ENCODE results near the gene CCDC3.
"Not testable (repeated sequence)": the region's sequence is repeated elsewhere in the genome, so short reads cannot be mapped to it uniquely, and the experiment has no call there.

The CCDC3 gene

GRCh38 chr10:12887780-12888179 lies 113.7 kb downstream of the CCDC3 start:
- no peak for DNase-seq (ENCODE audit: low spot score)

DNA sequence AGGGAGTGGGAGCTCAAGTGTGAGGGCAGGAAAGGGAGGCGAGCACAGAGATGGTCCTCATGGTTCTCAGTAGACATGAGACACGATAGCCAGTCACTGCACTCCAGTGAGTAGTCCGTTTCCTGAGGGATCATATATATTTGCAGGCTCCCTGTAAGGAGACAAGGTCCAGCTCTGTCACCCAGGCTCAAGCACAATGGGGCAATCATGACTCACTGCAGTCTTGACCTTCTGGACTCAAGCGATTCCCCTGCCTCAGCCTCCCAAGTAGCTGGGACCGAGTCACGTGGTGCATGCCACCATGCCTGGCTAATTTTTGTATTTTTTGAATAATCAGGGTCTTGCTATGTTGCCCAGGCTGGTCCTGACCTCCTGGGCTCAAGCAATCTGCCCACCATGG lies 116.7 kb downstream of the CCDC3 start:
- no peak for DNase-seq (ENCODE audit: low spot score)

DNA sequence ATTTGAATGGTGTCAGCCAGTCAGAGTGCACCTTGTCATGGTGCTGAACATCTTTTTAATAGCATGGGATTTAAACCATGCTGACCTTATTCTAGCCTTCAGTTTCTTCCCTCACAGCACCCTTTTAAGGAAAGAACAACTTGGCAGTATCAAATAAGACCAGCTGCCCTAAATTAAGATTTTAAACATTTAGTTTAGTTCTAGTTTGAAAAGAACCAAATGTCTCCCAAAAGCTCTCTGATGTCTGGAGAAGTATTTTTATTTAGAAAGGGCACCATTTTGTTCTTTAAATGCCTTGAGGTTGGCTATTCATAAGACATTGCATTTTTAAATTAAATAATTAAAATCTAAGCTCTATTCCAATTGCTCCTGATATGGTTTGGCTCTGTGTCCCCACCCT lies 121.1 kb downstream of the CCDC3 start:
- no peak for DNase-seq (ENCODE audit: low spot score)

DNA sequence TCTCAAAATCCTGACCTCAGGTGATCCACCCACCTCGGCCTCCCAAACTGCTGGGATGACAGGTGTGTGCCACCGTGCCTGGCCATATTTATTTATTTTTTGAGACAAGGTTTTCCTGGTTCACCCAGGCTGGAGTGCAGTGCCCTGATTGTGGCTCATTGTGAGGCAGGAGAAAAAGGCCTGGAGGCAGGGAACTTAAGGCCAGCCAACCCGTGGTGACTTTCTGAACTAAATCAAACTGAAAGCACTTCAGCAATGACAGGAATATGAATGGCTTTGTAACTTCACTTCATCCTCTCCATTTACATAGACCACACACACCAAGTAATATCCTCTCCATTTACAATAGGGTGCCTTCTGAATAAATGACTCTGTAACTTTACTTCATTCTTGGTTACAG lies 124.4 kb downstream of the CCDC3 start:
- no peak for DNase-seq (ENCODE audit: low spot score)

- DNase-seq (ENCODE audit: low spot score) = no peak
Observed at GRCh38 chr10:12876266-12876665, 125.2 kb downstream of the CCDC3 start.

DNA sequence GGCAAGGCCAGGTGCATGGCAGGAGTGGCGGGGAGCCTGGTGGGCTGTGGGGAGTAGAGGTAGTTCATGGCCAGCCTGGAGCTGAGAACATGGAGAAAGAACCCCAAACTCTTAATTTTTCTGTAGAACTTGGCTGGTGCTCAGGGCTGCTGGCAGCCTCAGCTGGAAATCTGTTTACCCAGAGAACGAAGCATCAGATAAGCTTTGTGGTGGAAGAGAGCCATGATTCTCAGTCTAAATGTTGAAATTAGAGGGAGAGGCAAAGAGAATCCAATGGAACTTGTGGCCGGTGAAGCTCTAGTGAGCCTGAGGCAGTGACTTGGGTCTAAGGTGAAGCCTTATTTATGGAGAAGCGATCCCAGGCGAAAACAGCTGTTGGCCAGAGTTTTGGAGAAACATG lies 126.4 kb downstream of the CCDC3 start:
- DNase-seq (ENCODE audit: low spot score) = no peak

DNA sequence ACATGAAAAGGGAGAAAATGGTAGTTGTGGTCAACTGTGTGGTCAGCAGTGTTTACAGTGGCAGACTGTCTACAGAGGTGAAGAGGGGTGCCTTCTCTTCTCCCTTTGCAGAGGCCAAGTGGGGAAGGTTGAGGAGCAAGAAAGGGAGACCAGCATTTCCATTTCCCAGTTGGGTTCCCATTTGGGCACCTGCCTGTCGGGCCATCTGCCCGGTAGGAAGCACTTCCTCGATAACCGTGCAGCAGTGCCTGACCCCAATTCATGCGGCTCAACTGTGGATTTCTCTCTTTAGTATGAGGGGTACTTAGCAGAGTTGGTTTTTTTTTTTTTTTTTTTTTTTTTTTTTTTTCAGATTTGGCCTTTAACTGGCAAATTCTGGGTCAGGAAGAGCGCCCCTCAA lies 127.0 kb downstream of the CCDC3 start:
- DNase-seq (ENCODE audit: low spot score) = no peak

DNA sequence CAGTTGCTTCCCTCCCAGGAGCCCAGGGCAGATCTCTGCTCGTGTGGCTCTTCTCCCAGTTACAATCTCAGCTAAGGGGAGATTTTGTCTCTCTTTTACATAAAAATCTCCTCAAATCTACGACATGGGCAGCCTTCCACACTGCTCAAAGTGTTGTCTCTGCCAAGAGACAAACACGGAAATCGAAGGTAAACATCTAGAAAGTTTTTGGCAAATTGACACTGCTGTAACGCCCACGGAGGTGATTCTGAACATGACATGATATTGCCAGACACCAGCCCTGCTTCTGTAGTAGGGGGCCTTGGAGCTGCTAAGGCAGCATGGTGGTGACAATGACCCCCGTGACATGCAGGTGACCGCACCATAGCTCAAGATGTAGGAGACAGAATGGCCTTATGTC lies 128.3 kb downstream of the CCDC3 start:
- DNase-seq (ENCODE audit: low spot score) = no peak

GRCh38 chr10:12872577-12872976 lies 128.9 kb downstream of the CCDC3 start:
- no peak for DNase-seq (ENCODE audit: low spot score)

DNA sequence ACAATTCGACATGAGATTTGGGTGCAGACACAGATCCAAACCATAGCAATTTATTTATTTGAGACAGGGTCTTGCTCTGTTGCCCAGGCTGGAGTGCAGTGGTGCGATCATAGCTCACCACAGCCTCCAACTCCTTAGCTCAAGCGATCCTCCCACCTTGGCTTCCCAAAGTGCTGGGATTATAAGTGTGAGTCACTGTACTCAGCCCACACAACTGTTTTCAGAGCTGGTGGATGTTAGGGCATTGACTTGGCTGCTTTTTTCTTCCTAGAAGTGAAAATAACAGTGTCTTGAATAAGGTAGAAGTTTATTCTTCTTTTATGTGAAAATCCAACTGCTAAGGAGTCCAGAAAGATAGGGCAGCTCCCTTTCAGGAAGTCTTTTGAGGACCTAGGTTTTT lies 132.1 kb downstream of the CCDC3 start:
- DNase-seq (ENCODE audit: low spot score) = no peak

- no peak for DNase-seq (ENCODE audit: low spot score)
Observed at GRCh38 chr10:12868229-12868628, 133.3 kb downstream of the CCDC3 start.

DNA sequence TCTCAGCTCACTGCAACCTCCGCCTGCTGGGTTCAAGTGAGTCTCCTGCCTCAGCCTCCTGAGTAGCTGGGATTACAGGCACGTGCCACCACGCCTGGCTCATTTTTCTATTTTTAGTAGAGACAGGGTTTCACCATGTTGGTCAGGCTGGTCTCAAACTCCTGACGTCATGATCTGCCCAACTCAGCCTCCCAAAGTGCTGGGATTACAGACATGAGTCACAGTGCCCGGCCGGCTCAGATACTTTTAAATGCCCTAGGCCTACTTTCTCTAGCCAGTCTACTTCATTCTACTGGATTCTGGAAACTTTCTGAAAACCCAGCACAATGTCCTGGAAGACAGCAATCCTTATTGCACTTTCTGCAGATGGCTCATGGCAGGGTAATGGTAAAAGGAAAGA lies 136.0 kb downstream of the CCDC3 start:
- not testable (repeated sequence) for DNase-seq (ENCODE audit: low spot score)

DNA sequence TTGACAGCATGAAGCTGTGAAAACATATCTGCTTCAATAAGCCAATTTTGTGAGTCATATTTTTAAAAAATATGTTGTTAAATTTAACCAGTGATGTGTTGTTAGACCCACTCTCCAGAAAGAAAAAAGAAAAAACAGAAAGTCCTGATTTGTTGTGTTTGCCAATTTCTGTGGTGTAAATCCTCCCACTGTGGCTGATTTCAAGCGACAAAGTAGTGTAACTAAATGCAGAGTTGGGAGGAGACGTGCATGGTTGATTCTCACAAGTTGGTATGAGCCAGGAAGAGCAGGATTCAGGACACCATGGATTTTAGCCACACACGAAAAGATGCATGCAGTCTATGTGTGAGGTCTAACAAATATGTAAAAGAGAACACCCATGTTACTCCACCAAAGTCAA lies 139.1 kb downstream of the CCDC3 start:
- no peak for DNase-seq (ENCODE audit: low spot score)

- no peak for DNase-seq (ENCODE audit: low spot score)
Observed at GRCh38 chr10:12854988-12855387, 146.5 kb downstream of the CCDC3 start.

DNA sequence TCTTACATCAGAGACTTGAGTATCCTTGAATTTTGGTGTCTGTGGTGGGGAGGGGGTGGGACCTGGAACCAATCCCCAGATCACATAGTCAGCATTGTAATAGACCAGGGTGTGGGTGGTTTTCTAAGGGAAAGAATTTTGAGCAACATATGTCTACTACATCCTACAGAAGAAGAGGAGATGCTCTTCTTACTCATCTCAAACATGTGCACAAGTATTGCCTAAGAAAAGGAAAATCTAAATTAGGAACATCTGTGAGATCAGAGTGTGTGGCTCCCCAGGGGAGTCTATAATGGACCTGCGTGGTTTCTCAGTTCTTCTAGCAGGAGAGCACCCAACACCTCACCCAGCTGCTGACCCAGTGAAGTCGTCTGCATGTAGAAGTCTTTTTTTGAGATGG lies 148.8 kb downstream of the CCDC3 start:
- no peak for DNase-seq (ENCODE audit: low spot score)

DNA sequence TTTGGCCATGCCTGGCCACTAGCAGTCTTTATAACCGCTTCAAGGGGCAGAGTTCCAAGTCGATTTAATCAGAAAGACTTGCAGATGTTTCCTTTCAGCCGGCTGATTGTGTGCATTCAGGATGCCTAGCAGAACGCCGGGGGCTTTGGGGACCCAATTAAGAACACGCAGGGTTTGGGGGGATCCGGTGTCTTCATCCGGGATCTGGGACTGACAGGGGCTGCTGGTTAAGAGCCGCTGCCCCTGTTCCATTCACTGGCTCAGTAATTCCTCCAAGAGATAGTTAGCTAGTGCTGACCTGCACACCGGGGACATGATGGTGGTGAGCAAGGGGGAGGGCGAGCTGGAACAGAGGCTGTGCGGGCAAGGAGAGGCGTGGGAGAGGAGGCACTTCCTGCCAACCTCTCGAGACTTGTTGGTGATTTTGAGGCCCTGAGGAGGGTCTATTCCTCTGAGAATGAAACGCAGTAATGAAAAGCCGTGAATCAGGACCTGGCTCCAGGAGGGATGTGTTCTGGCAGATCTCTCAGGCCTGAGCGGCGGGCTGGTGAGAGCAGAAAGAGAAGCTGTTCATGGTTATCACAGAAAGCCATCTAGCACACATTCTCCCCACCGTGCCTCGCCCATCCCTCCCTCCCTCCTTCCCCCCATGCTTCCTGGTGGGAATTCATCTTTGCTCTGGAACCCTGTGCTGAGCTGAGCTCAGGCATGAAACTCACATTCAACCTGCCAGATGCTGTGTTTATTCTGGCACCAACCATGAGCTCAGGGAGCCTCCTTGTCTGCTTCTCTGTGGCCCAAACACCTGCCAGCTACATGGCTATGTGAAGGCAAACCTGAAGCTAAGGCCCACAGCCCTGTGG lies 152.0 kb downstream of the CCDC3 start:
- DNase-seq (ENCODE audit: low spot score) = no peak

GRCh38 chr10:12848439-12849173 lies 152.9 kb downstream of the CCDC3 start:
- DNase-seq (ENCODE audit: low spot score) = no peak

- no peak for DNase-seq (ENCODE audit: low spot score)
Observed at GRCh38 chr10:12847361-12847975, 154.0 kb downstream of the CCDC3 start.

DNA sequence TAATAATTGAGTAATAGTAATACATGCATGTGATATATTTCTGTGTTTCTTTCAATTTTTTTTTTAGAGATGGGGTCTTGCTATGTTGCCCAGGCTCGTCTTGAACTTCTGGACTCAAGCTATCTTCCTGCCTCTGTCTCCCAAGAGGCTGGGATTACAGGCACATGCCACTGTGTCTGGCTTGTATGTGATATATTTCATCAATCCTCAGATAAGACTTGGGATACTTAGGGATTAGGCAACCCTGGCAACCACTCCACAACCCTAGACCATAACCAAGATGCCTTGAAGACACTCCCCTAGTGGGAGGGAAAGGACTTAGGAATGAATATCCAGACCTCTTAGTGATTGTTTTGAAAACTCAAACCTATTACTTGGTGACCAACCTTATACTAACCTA lies 154.8 kb downstream of the CCDC3 start:
- DNase-seq (ENCODE audit: low spot score) = no peak

All from germinal center (tissue), 1 donor.